ENCODE data around the gene SAPCD2. TPM values are rescaled to one million over a fixed set of nuclear protein-coding genes. Genes with fewer than 3 reads are reported as not detected.

Gene SAPCD2
- total RNA-seq, 1 experiment from 2014 or later: 18.4 TPM

DNA sequence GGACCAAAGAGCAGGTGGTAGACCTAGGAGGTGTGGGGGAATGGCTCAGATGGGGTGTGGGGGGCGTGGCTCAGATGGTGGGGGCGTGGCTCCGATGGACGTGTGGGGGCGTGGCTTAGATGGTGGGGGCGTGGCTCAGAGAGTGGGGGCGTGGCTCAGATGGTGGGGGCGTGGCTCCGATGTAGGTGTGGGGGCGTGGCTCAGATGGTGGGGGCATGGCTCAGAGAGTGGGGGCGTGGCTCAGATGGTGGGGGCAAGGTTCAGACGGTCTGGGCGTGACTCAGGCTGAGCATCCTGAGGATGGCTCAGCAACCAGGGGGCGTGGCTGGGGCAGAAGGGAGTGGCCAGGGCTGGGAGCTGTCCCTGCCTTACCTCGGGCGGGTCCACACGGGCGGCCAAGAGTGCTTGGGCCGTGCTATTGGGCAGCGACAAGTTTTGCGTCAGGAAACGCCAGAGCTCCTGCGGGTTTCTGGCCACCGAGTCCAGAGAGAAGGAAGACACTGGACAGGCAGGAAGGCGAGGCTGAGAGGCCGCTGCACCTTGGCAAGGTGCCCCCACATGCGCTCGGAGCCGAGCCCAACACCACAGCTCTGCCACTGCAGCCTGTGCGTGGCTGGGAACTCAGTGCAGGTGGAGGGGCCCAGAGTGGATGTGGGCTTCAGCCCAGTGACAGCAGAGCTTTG is 48.2 kb downstream of the SAPCD2 start:
- ChIA-PET CTCF (interaction anchor here (0.6 kb wide), 1 partner anchor 24 kb away, joined by 4 read pairs; no protein-coding TSS in a partner anchor), POLR2A (no interaction called here)
- Histone ChIP-seq H3K4me3 (ENCODE audit: low read depth in 2 of 2, low read length in 2 of 2) (no peak overlapping the region), H3K36me3 (ENCODE audit: control insufficient read depth, insufficient read depth, low read length) (no peaks in the 10 kb centered on the region), H3K9me3 (ENCODE audit: control insufficient read depth, insufficient read depth, low read depth, low read length) (no peaks in the 10 kb centered on the region), H3K4me1 (ENCODE audit: control insufficient read depth, insufficient read depth, low read length) (peaks cover 17% of the 10 kb centered on the region), H3K27me3 (ENCODE audit: control insufficient read depth, insufficient read depth, low read length) (no peaks in the 10 kb centered on the region), H3K27ac (ENCODE audit: low read length) (no peak overlapping the region)
- in situ Hi-C loops (cut with HindIII; ENCODE audit: low pct_unique_long_range_greater_than_20kb, low sequenced_read_pairs) (no loop called here), intact Hi-C loops (cut with micrococcal nuclease; ENCODE audit: unreplicated experiment) (no loop called here)
- TF ChIP-seq TCF7L2 (IDR thresholded peaks at IDR 0.05; ENCODE audit: low read depth, low read length): no peak
- TF ChIP-seq, protein P1, sequence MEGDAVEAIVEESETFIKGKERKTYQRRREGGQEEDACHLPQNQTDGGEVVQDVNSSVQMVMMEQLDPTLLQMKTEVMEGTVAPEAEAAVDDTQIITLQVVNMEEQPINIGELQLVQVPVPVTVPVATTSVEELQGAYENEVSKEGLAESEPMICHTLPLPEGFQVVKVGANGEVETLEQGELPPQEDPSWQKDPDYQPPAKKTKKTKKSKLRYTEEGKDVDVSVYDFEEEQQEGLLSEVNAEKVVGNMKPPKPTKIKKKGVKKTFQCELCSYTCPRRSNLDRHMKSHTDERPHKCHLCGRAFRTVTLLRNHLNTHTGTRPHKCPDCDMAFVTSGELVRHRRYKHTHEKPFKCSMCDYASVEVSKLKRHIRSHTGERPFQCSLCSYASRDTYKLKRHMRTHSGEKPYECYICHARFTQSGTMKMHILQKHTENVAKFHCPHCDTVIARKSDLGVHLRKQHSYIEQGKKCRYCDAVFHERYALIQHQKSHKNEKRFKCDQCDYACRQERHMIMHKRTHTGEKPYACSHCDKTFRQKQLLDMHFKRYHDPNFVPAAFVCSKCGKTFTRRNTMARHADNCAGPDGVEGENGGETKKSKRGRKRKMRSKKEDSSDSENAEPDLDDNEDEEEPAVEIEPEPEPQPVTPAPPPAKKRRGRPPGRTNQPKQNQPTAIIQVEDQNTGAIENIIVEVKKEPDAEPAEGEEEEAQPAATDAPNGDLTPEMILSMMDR (IDR thresholded peaks at IDR 0.05): no peak
- no peak for TF ChIP-seq SIN3A (IDR thresholded peaks at IDR 0.05; ENCODE audit: borderline replicate concordance, insufficient read depth, low read depth, low read length)
- TF ChIP-seq, protein P2, sequence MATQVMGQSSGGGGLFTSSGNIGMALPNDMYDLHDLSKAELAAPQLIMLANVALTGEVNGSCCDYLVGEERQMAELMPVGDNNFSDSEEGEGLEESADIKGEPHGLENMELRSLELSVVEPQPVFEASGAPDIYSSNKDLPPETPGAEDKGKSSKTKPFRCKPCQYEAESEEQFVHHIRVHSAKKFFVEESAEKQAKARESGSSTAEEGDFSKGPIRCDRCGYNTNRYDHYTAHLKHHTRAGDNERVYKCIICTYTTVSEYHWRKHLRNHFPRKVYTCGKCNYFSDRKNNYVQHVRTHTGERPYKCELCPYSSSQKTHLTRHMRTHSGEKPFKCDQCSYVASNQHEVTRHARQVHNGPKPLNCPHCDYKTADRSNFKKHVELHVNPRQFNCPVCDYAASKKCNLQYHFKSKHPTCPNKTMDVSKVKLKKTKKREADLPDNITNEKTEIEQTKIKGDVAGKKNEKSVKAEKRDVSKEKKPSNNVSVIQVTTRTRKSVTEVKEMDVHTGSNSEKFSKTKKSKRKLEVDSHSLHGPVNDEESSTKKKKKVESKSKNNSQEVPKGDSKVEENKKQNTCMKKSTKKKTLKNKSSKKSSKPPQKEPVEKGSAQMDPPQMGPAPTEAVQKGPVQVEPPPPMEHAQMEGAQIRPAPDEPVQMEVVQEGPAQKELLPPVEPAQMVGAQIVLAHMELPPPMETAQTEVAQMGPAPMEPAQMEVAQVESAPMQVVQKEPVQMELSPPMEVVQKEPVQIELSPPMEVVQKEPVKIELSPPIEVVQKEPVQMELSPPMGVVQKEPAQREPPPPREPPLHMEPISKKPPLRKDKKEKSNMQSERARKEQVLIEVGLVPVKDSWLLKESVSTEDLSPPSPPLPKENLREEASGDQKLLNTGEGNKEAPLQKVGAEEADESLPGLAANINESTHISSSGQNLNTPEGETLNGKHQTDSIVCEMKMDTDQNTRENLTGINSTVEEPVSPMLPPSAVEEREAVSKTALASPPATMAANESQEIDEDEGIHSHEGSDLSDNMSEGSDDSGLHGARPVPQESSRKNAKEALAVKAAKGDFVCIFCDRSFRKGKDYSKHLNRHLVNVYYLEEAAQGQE (IDR thresholded peaks at IDR 0.05; ENCODE audit: insufficient read depth in 1 of 2, low read depth in 2 of 2, low read length in 1 of 2): peak in 1 of 2 experiments; percentile 49; a peak in 1 of 4 replicates
- peak; percentile 32 for DNase-seq (ENCODE audit: low read depth, low spot score)
- peak; percentile 92 for ATAC-seq
- no TSS peak for BruUV-seq (replicated peaks)

DNA sequence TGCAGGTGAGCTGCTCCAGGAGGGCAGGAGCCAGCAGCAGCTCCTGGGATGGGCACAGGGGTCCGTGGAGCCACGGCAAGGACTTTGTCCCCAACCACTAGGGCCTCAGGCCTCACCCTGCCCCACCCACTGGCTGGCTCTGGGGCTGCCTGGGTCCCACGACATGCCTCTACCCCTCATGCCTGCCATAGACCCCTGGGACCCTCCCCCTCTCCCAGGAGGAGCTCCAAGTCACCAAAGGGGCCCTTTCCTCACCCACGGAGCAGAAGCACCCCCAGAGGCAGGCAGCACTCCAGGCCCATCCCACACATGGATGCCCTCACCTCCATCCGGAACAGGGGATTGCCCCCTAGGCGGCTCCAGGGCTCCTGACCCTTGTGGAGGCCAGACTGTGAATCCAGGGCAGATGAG is 48.8 kb downstream of the SAPCD2 start:
- TF ChIP-seq, protein P2 (IDR thresholded peaks at IDR 0.05; ENCODE audit: insufficient read depth in 1 of 2, low read depth in 2 of 2, low read length in 1 of 2): no peak
- no peak for TF ChIP-seq TCF7L2 (IDR thresholded peaks at IDR 0.05; ENCODE audit: low read depth, low read length)
- TF ChIP-seq SIN3A (IDR thresholded peaks at IDR 0.05; ENCODE audit: borderline replicate concordance, insufficient read depth, low read depth, low read length): no peak
- TF ChIP-seq, protein P1 (IDR thresholded peaks at IDR 0.05): no peak
- TF ChIP-seq POLR2AphosphoS5 (IDR thresholded peaks at IDR 0.05; ENCODE audit: low read depth, low read length): no peak
- H3K4me3 ChIP-seq (ENCODE audit: low read depth in 2 of 2, low read length in 2 of 2): no peak overlapping the region
- ChIA-PET POLR2A (no interaction called here), CTCF (no interaction called here)
- BruUV-seq (replicated peaks): no TSS peak
- in situ Hi-C loops (cut with HindIII; ENCODE audit: low pct_unique_long_range_greater_than_20kb, low sequenced_read_pairs) (no loop called here), intact Hi-C loops (cut with micrococcal nuclease; ENCODE audit: unreplicated experiment) (no loop called here)
- H3K27ac ChIP-seq (ENCODE audit: low read length): no peak overlapping the region
- DNase-seq (ENCODE audit: low read depth, low spot score): no peak
- peaks cover 15% of the 10 kb centered on the region for H3K4me1 ChIP-seq (ENCODE audit: control insufficient read depth, insufficient read depth, low read length)
- no peaks in the 10 kb centered on the region for H3K36me3 ChIP-seq (ENCODE audit: control insufficient read depth, insufficient read depth, low read length)
- no peaks in the 10 kb centered on the region for H3K27me3 ChIP-seq (ENCODE audit: control insufficient read depth, insufficient read depth, low read length)
- no peak for ATAC-seq
- H3K9me3 ChIP-seq (ENCODE audit: control insufficient read depth, insufficient read depth, low read depth, low read length): no peaks in the 10 kb centered on the region
